H1 (cell line): ENCODE data around the gene ST3GAL3. TPM values are rescaled to one million over a fixed set of nuclear protein-coding genes. Genes with fewer than 3 reads are reported as not detected.

ENCODE experiments used
- CTCF ChIA-PET: fragments of 300-600 bp; sonication (Branson Sonifier 250); formaldehyde crosslinking; loops from one replicate; lab custom pipeline; 2021; ENCODE audit not compliant: partially characterized antibody; lab: Charles Lee
- POLR2A ChIA-PET: fragments of 300-600 bp; sonication (Branson Sonifier 250); formaldehyde crosslinking; loops from one replicate; lab custom pipeline; 2021; ENCODE audit warnings: inconsistent platforms; ENCODE audit not compliant: partially characterized antibody; lab: Charles Lee
- DNase-seq, 2 experiments: peaks; one replicate each; pipeline versions ENCODE4 v3.0.0 to v3.0.0-alpha.2; 2010 to 2022; ENCODE audit warnings: low spot score in 2 of 2, low read depth in 1 of 2, mixed read lengths in 1 of 2
- FAIRE-seq: peaks from 2 replicates; lab custom pipeline; 2011; peaks lifted over from hg19 to GRCh38; lab: Jason Lieb, UNC
- H2AFZ ChIP-seq: 2 replicates; pipeline ENCODE4 v1.8.1; 2012; ENCODE audit warnings: low read length, inconsistent platforms
- H2AK5ac ChIP-seq: 2 replicates; pipeline ENCODE4 v1.6.1; 2013; ENCODE audit warnings: low read depth, low read length
- H2BK120ac ChIP-seq: replicated peaks from 2 replicates; pipeline ENCODE3; 2013; ENCODE audit warnings: low read depth, low read length, inconsistent platforms
- H2BK12ac ChIP-seq: 2 replicates; pipeline ENCODE4 v1.6.1; 2013; ENCODE audit warnings: low read depth, low read length
- H2BK15ac ChIP-seq: 2 replicates; pipeline ENCODE4 v1.6.1; 2013; ENCODE audit warnings: low read length
- H2BK20ac ChIP-seq: 2 replicates; pipeline ENCODE4 v1.6.1; 2013; ENCODE audit warnings: low read length
- H2BK5ac ChIP-seq: 2 replicates; pipeline ENCODE4 v1.6.1; 2013; ENCODE audit warnings: low read depth, low read length
- H3K14ac ChIP-seq: 2 replicates; pipeline ENCODE4 v1.6.1; 2013; ENCODE audit warnings: inconsistent platforms; ENCODE audit not compliant: insufficient read length
- H3K18ac ChIP-seq: 2 replicates; pipeline ENCODE4 v1.6.1; 2013; ENCODE audit warnings: low read length; ENCODE audit errors: extremely low read depth
- H3K23ac ChIP-seq: 2 replicates; pipeline ENCODE4 v1.6.1; 2013; ENCODE audit warnings: inconsistent platforms; ENCODE audit not compliant: insufficient read length
- H3K23me2 ChIP-seq: 2 replicates; pipeline ENCODE4 v1.6.1; 2013; ENCODE audit warnings: low read depth, low read length
- H3K27ac ChIP-seq: 2 replicates; pipeline ENCODE4 v1.6.1; 2011; ENCODE audit warnings: low read depth, low read length, inconsistent platforms
- H3K27me3 ChIP-seq, 4 experiments: replicated peaks in 1 of 4; 1 replicate in 1 of 4; 2 replicates in 3 of 4; pipeline versions ENCODE4 v1.6.1 to v1.8.1; 2011 to 2013; ENCODE audit warnings: low read length in 3 of 4, mild to moderate bottlenecking in 3 of 4, inconsistent platforms in 2 of 4, mixed read lengths in 2 of 4, moderate library complexity in 1 of 4; ENCODE audit not compliant: control insufficient read depth in 3 of 4, insufficient read depth in 3 of 4; ENCODE audit errors: extremely low read depth in 1 of 4
- H3K36me3 ChIP-seq, 4 experiments: 2 replicates each; pipeline versions ENCODE4 v1.6.1 to v1.8.1; 2011 to 2013; ENCODE audit warnings: mild to moderate bottlenecking in 4 of 4, low read length in 3 of 4, moderate library complexity in 2 of 4, control low read depth in 1 of 4, inconsistent platforms in 1 of 4; ENCODE audit not compliant: insufficient read depth in 4 of 4, control insufficient read depth in 2 of 4
- H3K4ac ChIP-seq: replicated peaks from 2 replicates; pipeline ENCODE3; 2013; ENCODE audit warnings: low read length, low read depth, mixed read lengths, inconsistent platforms; ENCODE audit not compliant: insufficient read length
- H3K4me1 ChIP-seq, 4 experiments: replicated peaks in 1 of 4; 1 replicate in 1 of 4; 2 replicates in 3 of 4; pipeline versions ENCODE4 v1.6.1 to v1.8.1; 2011 to 2013; ENCODE audit warnings: low read length in 3 of 4, inconsistent platforms in 2 of 4, mixed read lengths in 1 of 4; ENCODE audit not compliant: insufficient read depth in 4 of 4, control insufficient read depth in 3 of 4
- H3K4me2 ChIP-seq, 2 experiments: 2 replicates each; pipeline versions ENCODE4 v1.6.1 to v1.8.1; 2011 to 2013; ENCODE audit warnings: low read depth in 2 of 2, low read length in 2 of 2, control low read depth in 1 of 2, inconsistent platforms in 1 of 2, mild to moderate bottlenecking in 1 of 2; ENCODE audit not compliant: insufficient read depth in 1 of 2
- H3K4me3 ChIP-seq, 4 experiments: fragments of 200-600, 300-600 bp in 1 of 4; sonication (generic), shearing (Covaris generic), sonication (Bioruptor Twin) in 1 of 4; 2 replicates each; pipeline versions ENCODE4 v1.5.1 to v1.8.1; 2011 to 2016; ENCODE audit warnings: low read length in 4 of 4, low read depth in 3 of 4, control low read depth in 2 of 4, inconsistent platforms in 2 of 4, mild to moderate bottlenecking in 2 of 4, mixed read lengths in 1 of 4, moderate library complexity in 1 of 4; ENCODE audit not compliant: insufficient read depth in 2 of 4; ENCODE audit errors: extremely low read depth in 1 of 4
- H3K56ac ChIP-seq: replicated peaks from 2 replicates; pipeline ENCODE3; 2013; ENCODE audit warnings: low read depth, mild to moderate bottlenecking, mixed read lengths, low read length, inconsistent platforms; ENCODE audit not compliant: insufficient read length
- H3K79me1 ChIP-seq: 2 replicates; pipeline ENCODE4 v1.6.1; 2013; ENCODE audit warnings: low read depth, low read length, control low read depth
- H3K79me2 ChIP-seq, 2 experiments: 2 replicates each; pipeline versions ENCODE4 v1.6.1 to v1.8.1; 2012 to 2013; ENCODE audit warnings: low read length in 2 of 2, mild to moderate bottlenecking in 2 of 2, inconsistent platforms in 1 of 2; ENCODE audit not compliant: insufficient read depth in 2 of 2, control insufficient read depth in 1 of 2
- H3K9ac ChIP-seq, 4 experiments: replicated peaks in 1 of 4; 1 replicate in 1 of 4; 2 replicates in 3 of 4; pipeline versions ENCODE4 v1.6.1 to v1.8.1; 2011 to 2013; ENCODE audit warnings: low read depth in 3 of 4, low read length in 3 of 4, control low read depth in 2 of 4, mild to moderate bottlenecking in 2 of 4, moderate library complexity in 2 of 4, inconsistent platforms in 1 of 4; ENCODE audit errors: extremely low read depth in 1 of 4
- H3K9me3 ChIP-seq, 2 experiments: 2 replicates each; pipeline versions ENCODE4 v1.6.1 to v1.8.1; 2012 to 2013; ENCODE audit warnings: mild to moderate bottlenecking in 2 of 2, moderate library complexity in 2 of 2, control low read depth in 1 of 2, inconsistent platforms in 1 of 2, low read depth in 1 of 2, low read length in 1 of 2, mixed read lengths in 1 of 2; ENCODE audit not compliant: insufficient read depth in 2 of 2
- H4K20me1 ChIP-seq, 2 experiments: replicated peaks in 1 of 2; 2 replicates each; pipeline versions ENCODE3 to v1.8.1; 2011 to 2013; ENCODE audit warnings: inconsistent platforms in 2 of 2, low read length in 2 of 2, mild to moderate bottlenecking in 1 of 2; ENCODE audit not compliant: insufficient read depth in 2 of 2, control insufficient read depth in 1 of 2
- H4K5ac ChIP-seq: 2 replicates; pipeline ENCODE4 v1.6.1; 2013; ENCODE audit warnings: low read length, low read depth, mixed read lengths, inconsistent platforms; ENCODE audit not compliant: insufficient read length
- H4K8ac ChIP-seq: 2 replicates; pipeline ENCODE4 v1.8.0; 2013; ENCODE audit warnings: mild to moderate bottlenecking, moderate library complexity, low read length, inconsistent platforms; ENCODE audit not compliant: insufficient read depth; ENCODE audit errors: extremely low read depth
- H4K91ac ChIP-seq: replicated peaks from 2 replicates; pipeline ENCODE3; 2013; ENCODE audit warnings: low read length, mixed read lengths, inconsistent platforms; ENCODE audit not compliant: insufficient read length
- ASH2L ChIP-seq: fragments of 200-600, 300-600 bp; sonication (generic); IDR thresholded peaks from one replicate; pipeline ENCODE4 v1.7.1; 2017; ENCODE audit warnings: low read length
- JUND ChIP-seq: IDR thresholded peaks from 2 replicates; pipeline ENCODE4 v1.6.1; 2011; ENCODE audit warnings: mild to moderate bottlenecking, improper control_type of control experiment, low read length
- NANOG ChIP-seq: IDR thresholded peaks from 2 replicates; pipeline ENCODE4 v1.6.1; 2011; ENCODE audit warnings: low read length, low read depth, mild to moderate bottlenecking, inconsistent platforms; ENCODE audit not compliant: insufficient read depth, poor library complexity, severe bottlenecking
- PHF8 ChIP-seq: fragments of 200-600 bp; sonication (generic); conservative IDR thresholded peaks from 2 replicates; pipeline ENCODE4 v1.7.1; 2012; ENCODE audit warnings: low read depth, mild to moderate bottlenecking, inconsistent platforms, low read length, moderate library complexity
- SIRT6 ChIP-seq: IDR thresholded peaks from one replicate; pipeline ENCODE4 v1.7.1; 2012; ENCODE audit warnings: low read length, inconsistent platforms
- TCF12 ChIP-seq: IDR thresholded peaks from 2 replicates; pipeline ENCODE4 v1.6.1; 2011; ENCODE audit warnings: low read depth, mild to moderate bottlenecking, low read length
- WGBS, 2 experiments: shearing (Covaris generic) in 1 of 2; methylation state at CpG; one replicate each; pipeline versions ENCODE4 v1.1.6 to v1.1.7; 2013 to 2015; ENCODE audit warnings: low lambda C conversion rate in 2 of 2, mixed read lengths in 2 of 2, inconsistent platforms in 1 of 2, low coverage in 1 of 2, missing lambda C conversion rate in 1 of 2; ENCODE audit not compliant: insufficient replicate concordance in 2 of 2, insufficient coverage in 1 of 2, insufficient read length in 1 of 2; ENCODE audit errors: extremely low coverage in 1 of 2, missing lambda C conversion rate in 1 of 2; 5-methylcytosine and 5-hydroxymethylcytosine counted together
- polyA plus RNA-seq, 7 experiments: library from polyadenylated mRNA; depleted of rRNA in 3 of 7; stranded (reverse) in 5 of 7; unstranded in 2 of 7; fragments of >200 nt in 5 of 7; fragments of 200-250 nt in 2 of 7; gene quantifications; 1 replicate in 5 of 7; 2 replicates in 1 of 7; 4 replicates in 1 of 7; pipeline versions ENCODE4 v1.2.1 to v1.2.3, GENCODE V29; 2011 to 2013; ENCODE audit warnings: missing spikeins in 2 of 7, mixed read lengths in 2 of 7
- total RNA-seq: library from RNA; stranded (reverse); fragmentation: NEBNext Ultra II Directional; extraction: Animal tissue kit (Norgen Biotek cat#: 25700); gene quantifications from 2 replicates; pipeline ENCODE4 v1.2.1, GENCODE V29; 2021

Gene ST3GAL3
- total and polyA plus RNA-seq, 2 of the 8 experiments (the other 6 are each of a cell fraction or from before 2014, with no cell fraction given): 6.8 to 7.0 TPM

DNA sequence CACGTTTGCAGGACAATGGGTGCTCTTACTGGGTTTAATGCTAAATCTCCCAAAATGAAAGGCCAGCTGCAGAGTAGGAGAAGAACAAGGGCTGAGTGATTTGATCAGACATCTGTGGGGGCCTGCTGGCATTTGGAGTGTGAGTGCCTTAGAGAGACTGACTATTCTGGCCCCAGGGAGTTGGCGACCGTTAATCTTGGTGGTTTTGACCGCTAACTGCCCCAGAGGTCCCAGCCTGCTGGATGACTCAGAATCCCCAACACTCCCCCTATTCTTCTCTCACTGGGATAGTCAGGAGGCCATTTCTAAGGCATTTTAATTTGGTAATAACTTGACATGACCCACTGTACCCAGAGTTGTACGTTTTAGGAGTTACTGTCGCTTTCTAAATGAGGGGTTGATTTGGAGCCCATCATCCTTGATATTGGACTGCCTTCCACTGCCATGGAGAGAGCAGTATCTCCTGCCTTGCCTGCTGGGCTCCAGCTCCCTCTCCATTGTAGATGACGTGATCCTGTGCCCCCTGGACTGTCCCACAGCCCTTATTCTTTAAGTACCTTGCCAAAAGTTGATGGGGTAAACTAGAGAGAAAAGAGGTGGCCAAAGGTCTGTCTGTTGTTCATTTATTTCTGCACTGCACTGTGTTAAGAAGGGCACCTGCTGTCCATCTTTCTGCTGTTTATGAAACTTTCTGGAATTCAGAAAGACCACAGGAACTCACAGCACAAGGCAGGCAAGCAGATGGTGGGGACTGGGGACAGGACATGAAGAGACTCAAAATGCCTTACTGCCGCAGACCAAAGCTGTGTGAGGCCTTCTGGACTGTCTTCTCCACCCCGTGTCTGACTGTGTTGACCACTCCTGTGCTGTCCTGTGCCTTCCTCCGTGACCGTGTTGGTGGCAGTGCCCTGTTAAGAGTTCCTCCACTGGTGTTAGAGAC, 128.0 kb downstream of the ST3GAL3 start:
- no peaks in the 10 kb centered on the region for H3K23me2 ChIP-seq
- WGBS, 2 experiments: 80% methylated on average over 11 of the region's 11 CpGs; no CpG with 5 or more reads in 1 of the 2 experiments
- H3K36me3 ChIP-seq: no peaks in the 10 kb centered on the region
- peak overlapping the region; percentile 96 for H2BK12ac ChIP-seq
- POLR2A ChIA-PET: interaction anchor here (1.3 kb wide), 1 partner anchor 11 kb away, joined by 6 read pairs; no protein-coding TSS in a partner anchor
- no peak overlapping the region for H4K5ac ChIP-seq
- no peaks in the 10 kb centered on the region for H3K79me2 ChIP-seq
- H3K56ac ChIP-seq: no peak overlapping the region
- H2BK15ac ChIP-seq: peak overlapping the region; percentile 73
- peak overlapping the region; percentile 97 for H2AK5ac ChIP-seq
- no peaks in the 10 kb centered on the region for H3K9me3 ChIP-seq
- no peak for FAIRE-seq
- H4K91ac ChIP-seq: peak overlapping the region; percentile 95
- peak overlapping the region; percentile 99 for H2BK20ac ChIP-seq
- H4K20me1 ChIP-seq: no peaks in the 10 kb centered on the region
- no peak for TF ChIP-seq SIRT6
- TF ChIP-seq NANOG: peak; percentile 59
- TF ChIP-seq ASH2L: peak; percentile 31
- no peak for TF ChIP-seq PHF8
- TF ChIP-seq TCF12: 0 out of 2 replicates have a peak, but pooled peaks have one; percentile 10
- TF ChIP-seq JUND: 0 out of 2 replicates have a peak, but pooled peaks have one; percentile 30
- TF ChIP-seq, all 59 proteins: peak for 4
- Histone ChIP-seq H3K9ac (no peak overlapping the region), H3K4me1 (peaks cover 7 to 22% (median 17%) of the 10 kb centered on the region in 4 experiments), H3K4ac (peak overlapping the region; percentile 7), H3K23ac (no peak overlapping the region), H3K14ac (no peak overlapping the region), H4K8ac (no peak overlapping the region; the same call in 1 of the 2 replicates), H2AFZ (no peak overlapping the region), H3K18ac (peak overlapping the region; percentile 36; the same call in 1 of the 2 replicates), H2BK5ac (peak overlapping the region; percentile 76; the same call in 1 of the 2 replicates), H3K4me3 (no peak overlapping the region), H3K79me1 (no peaks in the 10 kb centered on the region), H3K27me3 (no peaks in the 10 kb centered on the region; a peak in 1 of 7 replicates), H3K4me2 (peak overlapping the region in 1 of 2 experiments; percentile 6; a peak in 1 of 4 replicates), H2BK120ac (peak overlapping the region; percentile 65), H3K27ac (no peak overlapping the region)
- DNase-seq: peak in 1 of 2 experiments; percentile 13
- CTCF ChIA-PET: interaction anchor here (0.6 to 1.2 kb wide), 2 partner anchors 14 to 95 kb away, joined by 3 to 5 read pairs; no protein-coding TSS in a partner anchor
